Activated CD4-positive, CD25-positive, alpha-beta regulatory T cell treated with anti-CD3 and anti-CD28 coated beads, Interleukin-2, amount 50 U/mL, for 72 hours (primary cell): ENCODE data around the gene EXOSC10.
A peak's percentile ranks its signal among the peaks of the same experiment; 100 is the strongest.
"Not testable (repeated sequence)": the region's sequence is repeated elsewhere in the genome, so short reads cannot be mapped to it uniquely, and the experiment has no call there.

Experiments used
- DNase-seq: peaks from one replicate; pipeline ENCODE4 v3.0.0; 2021

The EXOSC10 gene

GRCh38 chr1:11107599-11107998, 7.9 kb upstream of the EXOSC10 start:
- no peak for DNase-seq

DNA sequence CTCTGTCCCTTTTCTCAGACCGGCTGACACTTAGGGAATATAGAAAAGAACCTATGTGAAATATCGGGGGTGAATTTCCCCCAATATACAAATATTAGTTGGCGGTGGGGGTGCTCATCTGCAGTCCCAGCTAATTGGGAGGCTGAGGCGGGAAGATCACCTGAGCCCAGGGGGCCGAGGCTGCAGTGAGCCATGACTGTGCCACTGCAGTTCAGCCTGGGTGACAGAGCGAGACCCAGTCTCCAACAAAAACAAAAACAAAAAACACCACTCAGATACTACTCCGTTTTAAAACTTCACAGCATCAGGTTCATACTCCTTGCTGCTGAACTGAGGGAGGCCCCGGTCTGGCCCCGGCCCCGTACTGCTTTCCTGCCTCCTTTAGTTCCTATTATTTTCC, 5.9 kb upstream of the EXOSC10 start:
- DNase-seq = no peak

DNA sequence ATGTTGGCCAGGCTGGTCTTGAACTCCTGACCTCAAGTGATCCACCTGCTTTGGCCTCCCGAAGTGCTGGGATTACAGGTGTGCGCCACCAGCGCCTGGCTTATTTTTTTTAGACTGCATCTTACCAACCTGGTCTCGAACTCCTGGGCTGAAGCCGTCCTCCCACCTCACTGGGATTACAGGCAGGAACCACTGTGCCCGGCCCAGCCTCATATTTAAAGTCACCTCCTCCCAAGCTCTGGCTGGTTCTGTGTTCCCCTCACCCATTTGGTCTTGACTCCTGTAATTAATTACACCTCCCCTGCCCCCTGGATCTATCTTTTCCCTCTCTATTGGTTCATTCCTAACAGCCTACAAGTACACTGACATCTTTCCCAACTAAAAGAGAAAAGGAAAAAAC, 1.7 kb upstream of the EXOSC10 start:
- DNase-seq = no peak

DNA sequence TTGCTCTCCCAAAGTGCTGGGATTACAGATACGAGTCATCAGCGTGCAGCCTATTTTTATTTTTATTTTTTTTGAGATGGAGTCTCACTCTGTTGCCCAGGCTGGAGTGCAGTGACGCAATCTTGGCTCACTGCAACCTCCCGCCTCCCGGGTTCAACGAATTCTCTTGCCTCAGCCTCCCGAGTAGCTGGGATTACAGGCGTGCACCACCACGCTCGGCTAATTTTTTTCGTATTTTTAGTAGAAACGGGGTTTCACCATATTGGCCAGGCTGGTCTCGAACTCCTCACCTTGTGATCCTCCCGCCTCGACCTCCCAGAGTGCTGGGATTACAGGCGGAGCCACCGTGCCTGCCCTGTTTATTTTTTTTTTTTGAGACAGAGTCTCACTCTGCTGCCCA, 1.1 kb upstream of the EXOSC10 start:
- DNase-seq = not testable (repeated sequence)

DNA sequence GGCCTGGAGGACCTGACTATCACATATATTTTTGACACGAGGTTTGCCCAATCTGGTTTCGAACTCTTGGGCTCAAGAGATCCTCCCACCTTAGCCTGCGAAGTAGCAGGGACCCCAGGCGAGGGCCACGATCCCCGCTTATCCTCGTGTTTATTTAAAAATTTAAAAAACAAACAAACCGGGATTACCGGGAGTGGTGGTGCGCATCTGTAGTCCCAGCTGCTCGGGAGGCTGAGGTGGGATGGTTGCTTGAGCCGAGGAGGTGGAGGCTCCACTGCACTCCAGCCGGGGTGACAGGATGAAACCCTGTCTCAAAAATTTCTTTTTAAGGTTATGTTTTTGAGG, 452 bp upstream of the EXOSC10 start:
- DNase-seq = peak; percentile 32

DNA sequence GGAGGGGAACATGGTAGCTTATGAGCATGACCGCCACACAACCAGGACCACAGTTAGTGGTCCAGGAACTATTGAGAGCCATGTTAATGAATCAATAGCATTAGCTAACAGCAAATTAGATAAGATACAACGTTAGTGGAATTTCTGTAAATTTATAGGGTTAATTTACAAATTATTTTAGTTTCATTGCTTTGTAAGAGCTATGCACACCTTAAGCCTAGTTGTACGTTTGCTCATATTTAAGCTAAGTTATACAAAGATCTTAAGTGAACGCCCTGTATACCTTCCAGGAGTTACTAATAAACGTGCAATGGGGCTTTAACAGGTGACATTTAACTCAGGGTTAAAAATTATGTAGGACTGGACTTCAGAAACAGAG, 749 bp downstream of the EXOSC10 start:
- DNase-seq = no peak

GRCh38 chr1:11083784-11084183, 15.9 kb downstream of the EXOSC10 start:
- not testable (repeated sequence) for DNase-seq

GRCh38 chr1:11080931-11081330, 18.7 kb downstream of the EXOSC10 start:
- no peak for DNase-seq

DNA sequence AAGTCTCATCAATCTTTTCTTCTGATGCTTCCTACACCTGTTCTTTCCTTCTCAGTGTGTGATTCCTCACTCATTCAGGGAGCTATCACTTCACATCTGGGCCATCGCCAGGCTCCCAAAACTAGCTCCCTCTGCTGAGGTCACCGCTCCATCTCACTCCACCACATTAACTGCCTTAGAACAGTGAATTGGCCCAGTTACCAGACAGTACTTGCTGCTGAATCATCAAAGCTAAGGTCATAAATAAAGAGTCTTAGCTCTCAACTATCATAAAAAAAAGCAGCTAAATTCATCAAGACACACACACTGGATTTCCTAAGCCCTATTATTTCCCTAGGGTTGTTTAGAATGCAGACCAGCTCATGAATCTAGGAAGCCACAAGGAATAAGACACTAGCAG, 21.0 kb downstream of the EXOSC10 start:
- DNase-seq = no peak

- not testable (repeated sequence) for DNase-seq
These were observed 26.3 kb downstream of the EXOSC10 start for GRCh38 chr1:11073398-11073797.

- DNase-seq = no peak
These were observed 27.3 kb downstream of the EXOSC10 start for GRCh38 chr1:11072216-11072917.

- DNase-seq = no peak
These were observed 28.0 kb downstream of the EXOSC10 start for GRCh38 chr1:11071463-11072215.

DNA sequence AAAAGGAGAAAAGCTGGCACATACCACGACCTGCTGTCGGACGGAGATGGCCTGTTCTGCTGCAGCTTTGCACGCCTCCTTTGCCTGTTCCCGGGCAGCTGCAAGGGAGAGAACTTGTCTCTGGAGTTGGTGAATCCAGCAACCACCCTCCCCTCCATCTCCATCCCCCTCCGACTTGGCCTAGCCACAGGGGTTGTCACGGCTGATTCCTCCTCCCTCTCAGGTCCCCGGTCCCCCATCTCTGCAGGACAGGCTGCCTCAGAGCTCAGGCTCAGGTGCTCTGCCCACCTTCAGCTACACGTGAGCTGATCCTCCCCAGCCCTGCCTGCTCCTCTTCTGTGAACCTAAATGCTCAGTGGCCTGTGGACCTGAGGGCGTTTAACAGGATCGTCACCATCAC, 28.8 kb downstream of the EXOSC10 start:
- DNase-seq = no peak

- no peak for DNase-seq
These were observed 30.8 kb downstream of the EXOSC10 start for GRCh38 chr1:11068600-11069473.

DNA sequence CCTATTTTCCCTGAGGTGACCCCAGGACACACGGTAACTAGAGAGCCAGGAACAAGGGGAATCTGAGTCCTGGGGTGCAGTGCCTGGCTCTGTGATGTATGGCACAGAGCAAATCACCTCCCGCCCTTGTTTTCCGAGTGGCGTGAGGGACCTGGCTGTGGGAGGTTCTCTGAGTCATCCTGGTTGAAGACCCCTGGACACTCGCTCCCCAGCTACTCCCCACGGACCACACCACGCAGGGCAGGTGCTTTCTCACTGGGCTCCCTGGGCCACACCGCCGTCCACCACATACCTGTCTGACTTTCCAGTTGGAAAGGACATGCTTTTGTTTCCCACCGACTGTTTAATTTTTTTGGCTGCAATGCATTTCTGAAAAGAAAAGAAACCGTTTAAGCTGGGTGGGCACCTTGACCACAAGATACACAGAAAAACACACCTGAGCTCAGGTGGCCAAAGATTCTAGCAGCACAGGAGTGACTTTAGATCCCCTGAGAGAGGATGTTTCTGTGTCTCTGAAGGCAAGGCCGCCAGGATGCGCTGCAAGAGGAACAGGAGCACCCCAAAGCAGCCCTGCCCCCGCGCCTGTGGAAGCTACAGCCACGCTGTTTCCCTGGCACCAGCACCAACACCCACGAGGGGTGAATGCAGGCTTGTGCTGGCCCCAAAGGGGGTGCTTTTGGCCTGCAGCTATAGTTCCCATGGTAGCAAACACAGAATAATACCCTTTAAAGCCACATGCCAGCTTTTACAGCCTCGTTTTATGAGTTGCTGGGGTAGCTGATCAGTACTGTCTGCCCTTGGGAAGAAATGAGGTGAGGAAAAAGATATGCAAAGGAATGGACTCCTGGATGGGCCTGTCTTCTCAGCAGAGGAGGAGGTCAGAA, 31.7 kb downstream of the EXOSC10 start:
- DNase-seq = no peak

DNA sequence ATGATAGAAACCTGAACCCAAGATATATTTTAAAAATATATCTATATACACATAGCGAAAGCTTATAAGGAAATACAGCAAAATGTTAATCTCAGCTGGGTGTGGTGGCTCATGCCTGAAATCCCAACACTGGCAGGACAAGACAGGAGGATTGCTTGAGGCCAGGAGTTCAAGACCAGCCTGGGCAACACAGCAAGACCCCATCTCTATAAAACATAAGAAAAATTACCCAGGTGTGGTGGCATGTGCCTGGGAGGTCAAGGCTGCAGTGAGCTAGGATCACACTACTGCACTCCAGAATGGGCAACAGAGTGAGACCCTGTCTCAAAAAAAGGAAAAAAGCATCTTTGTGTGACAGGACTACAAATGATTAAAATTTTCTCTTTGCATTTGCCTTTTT, 33.9 kb downstream of the EXOSC10 start:
- no peak for DNase-seq

GRCh38 chr1:11064942-11065341, 34.7 kb downstream of the EXOSC10 start:
- no peak for DNase-seq

- peak; percentile 12 for DNase-seq
These were observed 35.6 kb downstream of the EXOSC10 start for GRCh38 chr1:11063937-11064537.

DNA sequence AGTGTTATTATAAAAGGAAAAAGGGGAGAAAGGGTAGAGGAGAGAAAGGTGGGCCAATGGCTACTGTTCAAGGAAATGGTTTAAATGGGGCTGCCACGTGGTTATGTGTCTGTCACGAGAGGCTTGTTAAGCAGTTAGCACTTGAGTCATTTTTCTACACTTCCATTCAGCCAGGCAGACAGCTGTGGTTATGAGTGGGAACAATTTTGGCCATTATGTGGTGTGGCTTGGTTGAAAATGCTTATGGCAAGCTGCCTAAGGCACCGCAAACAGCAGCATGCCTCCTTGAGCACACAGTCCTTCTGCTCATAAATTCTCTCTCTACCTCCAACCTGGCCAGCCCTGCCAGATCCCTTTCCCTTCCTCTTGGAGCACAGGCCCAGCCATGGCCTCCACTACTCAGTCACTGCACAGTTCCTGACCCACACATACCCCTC, 36.7 kb downstream of the EXOSC10 start:
- peak; percentile 31 for DNase-seq

GRCh38 chr1:11061652-11062365, 37.9 kb downstream of the EXOSC10 start:
- DNase-seq = peak; percentile 17
